Measurements from ENCODE around the gene MYMK.

Gene MYMK

GRCh38 chr9:133477992-133478850, 46.5 kb downstream of the MYMK start:
- DNase-seq = no peak

- no peak for DNase-seq
These were observed 47.3 kb downstream of the MYMK start for GRCh38 chr9:133477461-133477860.

- DNase-seq = no peak
These were observed 47.8 kb downstream of the MYMK start for GRCh38 chr9:133476941-133477340.

GRCh38 chr9:133476036-133476931, 48.5 kb downstream of the MYMK start:
- DNase-seq = no peak

GRCh38 chr9:133475292-133476012, 49.3 kb downstream of the MYMK start:
- DNase-seq = no peak

- no peak for DNase-seq
These were observed 49.9 kb downstream of the MYMK start for GRCh38 chr9:133474853-133475252.

GRCh38 chr9:133474215-133474614, 50.5 kb downstream of the MYMK start:
- DNase-seq = no peak

- no peak for DNase-seq
These were observed 51.0 kb downstream of the MYMK start for GRCh38 chr9:133473743-133474142.

- DNase-seq = no peak
These were observed 51.9 kb downstream of the MYMK start for GRCh38 chr9:133472753-133473378.

- DNase-seq = no peak
These were observed 52.5 kb downstream of the MYMK start for GRCh38 chr9:133472277-133472645.

- DNase-seq = no peak
These were observed 53.0 kb downstream of the MYMK start for GRCh38 chr9:133471551-133472276.

GRCh38 chr9:133470988-133471387, 53.8 kb downstream of the MYMK start:
- no peak for DNase-seq

- DNase-seq = no peak
These were observed 54.3 kb downstream of the MYMK start for GRCh38 chr9:133470427-133470924.

- no peak for DNase-seq
These were observed 55.9 kb downstream of the MYMK start for GRCh38 chr9:133468777-133469421.

GRCh38 chr9:133468374-133468773, 56.4 kb downstream of the MYMK start:
- DNase-seq = no peak

GRCh38 chr9:133467101-133467500, 57.7 kb downstream of the MYMK start:
- DNase-seq = no peak

GRCh38 chr9:133465984-133466383, 58.8 kb downstream of the MYMK start:
- DNase-seq = no peak

- DNase-seq = no peak
These were observed 60.1 kb downstream of the MYMK start for GRCh38 chr9:133464638-133465037.
